H1 (cell line): Measurements from ENCODE around the gene SLC1A4. TPM values are rescaled to one million over a fixed set of nuclear protein-coding genes. Genes with fewer than 3 reads are reported as not detected.

Experiments
- CBX5 ChIP-seq: fragments of 300-800, 300-1000 bp; sonication (generic); IDR thresholded peaks from 2 replicates; pipeline ENCODE4 v1.7.1; 2016; ENCODE audit warnings: antibody characterized with exemption, low read length, low read depth
- CHD7 ChIP-seq: fragments of 300-600 bp; sonication (generic); IDR thresholded peaks from 2 replicates; pipeline ENCODE4 v1.7.1; 2012; ENCODE audit warnings: low read length, moderate library complexity, mild to moderate bottlenecking, inconsistent platforms; ENCODE audit not compliant: insufficient replicate concordance
- HDAC6 ChIP-seq: IDR thresholded peaks from one replicate; pipeline ENCODE4 v1.7.1; 2012; ENCODE audit warnings: low read depth, mild to moderate bottlenecking, inconsistent platforms, low read length, moderate library complexity
- POU5F1 ChIP-seq: IDR thresholded peaks from 2 replicates; pipeline ENCODE4 v1.6.1; 2011; ENCODE audit warnings: low read depth, mild to moderate bottlenecking, low read length, moderate library complexity
- RBBP5 ChIP-seq: IDR thresholded peaks from 2 replicates; pipeline ENCODE4 v1.7.1; 2012; ENCODE audit warnings: low read depth, mild to moderate bottlenecking, inconsistent platforms, low read length, moderate library complexity, borderline replicate concordance
- SIRT6 ChIP-seq: IDR thresholded peaks from one replicate; pipeline ENCODE4 v1.7.1; 2012; ENCODE audit warnings: low read length, inconsistent platforms
- TCF12 ChIP-seq: IDR thresholded peaks from 2 replicates; pipeline ENCODE4 v1.6.1; 2011; ENCODE audit warnings: low read depth, mild to moderate bottlenecking, low read length
- polyA plus RNA-seq, 7 experiments: library from polyadenylated mRNA; depleted of rRNA in 3 of 7; stranded (reverse) in 5 of 7; unstranded in 2 of 7; fragments of >200 nt in 5 of 7; fragments of 200-250 nt in 2 of 7; gene quantifications; 1 replicate in 5 of 7; 2 replicates in 1 of 7; 4 replicates in 1 of 7; pipeline versions ENCODE4 v1.2.1 to v1.2.3, GENCODE V29; 2011 to 2013; ENCODE audit warnings: missing spikeins in 2 of 7, mixed read lengths in 2 of 7
- total RNA-seq: library from RNA; stranded (reverse); fragmentation: NEBNext Ultra II Directional; extraction: Animal tissue kit (Norgen Biotek cat#: 25700); gene quantifications from 2 replicates; pipeline ENCODE4 v1.2.1, GENCODE V29; 2021

SLC1A4 gene
- total and polyA plus RNA-seq, 2 of the 8 experiments (the other 6 are each of a cell fraction or from before 2014, with no cell fraction given): 0.44 to 0.86 TPM

DNA sequence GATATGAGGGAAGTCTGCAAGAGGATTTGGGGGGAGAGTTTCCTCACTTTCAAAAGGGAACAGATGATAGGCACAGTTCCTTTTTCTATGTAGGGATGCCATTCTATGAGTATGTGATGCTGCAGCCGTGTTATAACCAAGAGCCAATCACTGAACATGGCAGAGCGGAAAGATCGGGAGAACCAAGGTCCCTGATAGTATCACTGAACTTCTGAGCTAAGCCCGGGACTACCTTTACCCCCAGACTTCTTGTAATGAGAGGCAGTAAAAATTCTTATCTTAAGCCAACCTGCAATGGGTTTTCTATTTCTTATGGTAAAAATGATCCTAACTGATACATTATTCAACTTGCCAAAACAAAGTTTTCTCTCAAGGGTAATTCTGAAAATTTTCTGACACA is 21.6 kb upstream of the SLC1A4 start (continued):
- TF ChIP-seq CHD7: no peak
- TF ChIP-seq POU5F1: no peak
- TF ChIP-seq HDAC6: no peak
- no peak for TF ChIP-seq RBBP5
- no peak for TF ChIP-seq CBX5
- TF ChIP-seq SIRT6: no peak
- TF ChIP-seq TCF12: no peak
- TF ChIP-seq, all 59 proteins: peak for 0
